ENCODE measurements around the gene L3MBTL3.

- TF ChIP-seq CTCF (IDR thresholded peaks at IDR 0.05), result no peak
- no peak for TF ChIP-seq ZFX (IDR thresholded peaks at IDR 0.05; ENCODE audit: borderline replicate concordance)
Observed at GRCh38 chr6:129976110-129976509, 42.3 kb upstream of the L3MBTL3 start.

Measured in 22Rv1 (cell line).